K562 (cell line): ENCODE data around the gene FXN. TPM values are rescaled to one million over a fixed set of nuclear protein-coding genes. Genes with fewer than 3 reads are reported as not detected.

ENCODE experiments used
- ATAC-seq: fragments of 200-7000 bp; cut with Tn5 transposase; 3 replicates; pipeline ENCODE4 v1.9.1; 2020; ENCODE audit warnings: moderate library complexity
- BruUV-seq: library from RNA; stranded (reverse); fragments of 400-500 nt; replicated peaks from 2 replicates; lab custom pipeline; 2021; lab: Mats Ljungman, UMichigan
- CTCF ChIA-PET: fragments of 300-600 bp; formaldehyde crosslinking; extraction: SDS; loops from one replicate; lab custom pipeline; 2021; ENCODE audit warnings: low intra/inter-chr PET ratio; lab: Yijun Ruan, JAX
- POLR2A ChIA-PET: fragments of 300-600, 350-650 bp; sonication (Branson Sonifier 250); formaldehyde crosslinking; extraction: SDS; loops from one replicate; lab custom pipeline; 2021; ENCODE audit warnings: antibody characterized with exemption, inconsistent platforms; lab: Yijun Ruan, JAX
- DNase-seq, 4 experiments: peaks; one replicate each; pipeline versions ENCODE4 v3.0.0 to v3.0.0-alpha.2; 2011 to 2018; ENCODE audit warnings: low spot score in 3 of 4, mixed read lengths in 3 of 4; ENCODE audit errors: extremely low read depth in 1 of 4
- FAIRE-seq: peaks from 2 replicates; lab custom pipeline; 2011; peaks lifted over from hg19 to GRCh38; lab: Jason Lieb, UNC
- H2AFZ ChIP-seq: 2 replicates; pipeline ENCODE4 v1.6.0; 2011; ENCODE audit warnings: low read depth, low read length, control low read depth, inconsistent platforms
- H3K27ac ChIP-seq: fragments of 200-600 bp; 3 replicates; pipeline ENCODE4 v1.8.0; 2011; ENCODE audit warnings: low read depth, mild to moderate bottlenecking, control low read depth, inconsistent platforms, low read length, moderate library complexity, mixed read lengths; ENCODE audit errors: extremely low read depth
- H3K27me3 ChIP-seq, 2 experiments: fragments of 300-600 bp in 1 of 2; 2 replicates in 1 of 2; 3 replicates in 1 of 2; pipeline versions ENCODE4 v1.6.0 to v1.8.0; 2011; ENCODE audit warnings: inconsistent platforms in 2 of 2, low read length in 2 of 2, mild to moderate bottlenecking in 1 of 2, mixed read lengths in 1 of 2, moderate library complexity in 1 of 2; ENCODE audit not compliant: control insufficient read depth in 2 of 2, insufficient read depth in 2 of 2
- H3K36me3 ChIP-seq: fragments of 300-600 bp; 3 replicates; pipeline ENCODE4 v1.8.0; 2011; ENCODE audit warnings: mild to moderate bottlenecking, low read length, inconsistent platforms; ENCODE audit not compliant: control insufficient read depth, insufficient read depth
- H3K4me1 ChIP-seq, 2 experiments: fragments of 200-600 bp in 1 of 2; replicated peaks in 1 of 2; 2 replicates in 1 of 2; 3 replicates in 1 of 2; pipeline versions ENCODE4 v1.5.1 to v1.8.0; 2011; ENCODE audit warnings: inconsistent platforms in 2 of 2, low read length in 2 of 2, mild to moderate bottlenecking in 1 of 2, mixed read lengths in 1 of 2, moderate library complexity in 1 of 2; ENCODE audit not compliant: control insufficient read depth in 2 of 2, insufficient read depth in 2 of 2
- H3K4me2 ChIP-seq: 2 replicates; pipeline ENCODE4 v1.6.1; 2011; ENCODE audit warnings: low read length, control low read depth, inconsistent platforms, mixed read lengths; ENCODE audit not compliant: insufficient read depth
- H3K4me3 ChIP-seq: fragments of 200-600 bp; sonication (generic), shearing (Covaris generic); 2 replicates; pipeline ENCODE4 v1.5.1; 2016; ENCODE audit warnings: control low read depth, inconsistent platforms
- H3K79me2 ChIP-seq: fragments of 200-600 bp; 3 replicates; pipeline ENCODE4 v1.8.0; 2011; ENCODE audit warnings: low read length, inconsistent platforms; ENCODE audit not compliant: control insufficient read depth, insufficient read depth
- H3K9ac ChIP-seq, 2 experiments: 2 replicates each; pipeline versions ENCODE4 v1.6.0 to v1.6.1; 2011; ENCODE audit warnings: low read depth in 2 of 2, low read length in 2 of 2, control low read depth in 1 of 2, inconsistent platforms in 1 of 2, mild to moderate bottlenecking in 1 of 2, mixed read lengths in 1 of 2; ENCODE audit not compliant: insufficient read depth in 1 of 2
- H3K9me1 ChIP-seq: one replicate; pipeline ENCODE4 v1.6.0; 2011; ENCODE audit warnings: inconsistent platforms, mild to moderate bottlenecking, low read length, moderate library complexity; ENCODE audit not compliant: control insufficient read depth, insufficient read depth
- H3K9me3 ChIP-seq: replicated peaks from 2 replicates; pipeline ENCODE4 v1.5.1; 2011; ENCODE audit warnings: low read depth, low read length, inconsistent platforms; ENCODE audit not compliant: control insufficient read depth, insufficient read depth
- H4K20me1 ChIP-seq: replicated peaks from 2 replicates; pipeline ENCODE4 v1.6.1; 2011; ENCODE audit warnings: low read length, inconsistent platforms, mixed read lengths; ENCODE audit not compliant: control insufficient read depth, insufficient read depth
- PML ChIP-seq: IDR thresholded peaks from 2 replicates; pipeline ENCODE4 v1.6.1; 2012; ENCODE audit warnings: low read length, inconsistent platforms
- RBM22 ChIP-seq: fragments of 200-400 bp; formaldehyde crosslinking; IDR thresholded peaks from 2 replicates; pipeline ENCODE4 v1.6.1; 2018; ENCODE audit warnings: low read length, low read depth; ENCODE audit not compliant: poor library complexity, severe bottlenecking
- ZNF263 ChIP-seq: sonication (generic); formaldehyde crosslinking; IDR thresholded peaks from 2 replicates; pipeline ENCODE4 v1.8.0; 2022; ENCODE audit warnings: mild to moderate bottlenecking, missing genetic modification reagents, borderline replicate concordance
- ZNF512 ChIP-seq: IDR thresholded peaks from 2 replicates; pipeline ENCODE4 v1.6.1; 2016; ENCODE audit warnings: missing genetic modification characterization, missing compliant biosample characterization
- ZNF76 ChIP-seq: fragments of 250-450 bp; sonication (Bioruptor Pico); IDR thresholded peaks from 2 replicates; pipeline ENCODE4 v1.4.0; 2020; ENCODE audit warnings: mild to moderate bottlenecking, moderate library complexity, borderline replicate concordance
- WGBS: fragments of 100-300 bp; shearing (Covaris generic); methylation state at CpG from one replicate; pipeline ENCODE4 v1.1.6; 2016; ENCODE audit warnings: low coverage, mixed read lengths; ENCODE audit not compliant: insufficient coverage; ENCODE audit errors: missing lambda C conversion rate; 5-methylcytosine and 5-hydroxymethylcytosine counted together
- in situ Hi-C: fragments of 300-500 bp; cut with MboI; formaldehyde crosslinking; loops from 4 replicates; pipeline ENCODE4 v1.15.0; 2018; ENCODE audit warnings: inconsistent platforms, mixed read lengths
- intact Hi-C: fragments of 100-400 bp; cut with micrococcal nuclease; formaldehyde crosslinking; loops from 2 replicates; pipeline ENCODE4 v1.14.2; 2022
- polyA plus RNA-seq, 8 experiments: library from polyadenylated mRNA; depleted of rRNA in 4 of 8; stranded (reverse) in 5 of 8; unstranded in 3 of 8; fragments of >200 nt; fragmentation: Nextera tagmentation in 2 of 8; fragmentation: Illumina TruSeq in 1 of 8; extraction: Ambion mirVana in 2 of 8; extraction: Trizol in 1 of 8; gene quantifications; 2 replicates each; pipeline versions ENCODE4 v1.2.1 to v1.2.3, GENCODE V29; 2011 to 2014; ENCODE audit warnings: inconsistent platforms in 1 of 8, missing spikeins in 1 of 8
- total RNA-seq, 7 experiments: library from RNA; depleted of rRNA in 6 of 7; stranded (reverse); fragments of >200 nt in 6 of 7; fragmentation: Illumina TruSeq in 2 of 7; extraction: Trizol in 2 of 7; gene quantifications; 2 replicates each; pipeline versions ENCODE4 v1.2.1 to v1.2.3, GENCODE V29; 2011 to 2021; ENCODE audit warnings: low replicate concordance in 1 of 7

The FXN gene
- total and polyA plus RNA-seq, 9 of the 15 experiments (the other 6 are each of a cell fraction or from before 2014, with no cell fraction given): 7.6 to 51.5 (median 30.3) TPM

- TF ChIP-seq ZNF263 (CRISPR knock-in tag) (no peak), ZNF512 (tag) (no peak), PML (no peak)
- TF ChIP-seq, all 486 proteins: peak for 0
Measured at GRCh38 chr9:69014013-69014412, 21.5 kb upstream of the FXN start, which contains the start of gene PRKACG (continued).

GRCh38 chr9:69016191-69017096 lies 19.1 kb upstream of the FXN start:
- in situ Hi-C loops (no loop called here), intact Hi-C loops (no loop called here)
- H4K20me1 ChIP-seq: no peaks in the 10 kb centered on the region
- ChIA-PET POLR2A (no interaction called here), CTCF (no interaction called here)
- ATAC-seq: no peak
- no peak overlapping the region for H3K27ac ChIP-seq
- H2AFZ ChIP-seq: peak overlapping the region; percentile 34
- no peak overlapping the region for H3K4me3 ChIP-seq
- H3K9me1 ChIP-seq: no peaks in the 10 kb centered on the region
- no peaks in the 10 kb centered on the region for H3K27me3 ChIP-seq
- no peaks in the 10 kb centered on the region for H3K79me2 ChIP-seq
- no peak for FAIRE-seq
- no TSS peak for BruUV-seq
- no peak overlapping the region for H3K9ac ChIP-seq
- peaks cover 10% of the 10 kb centered on the region for H3K9me3 ChIP-seq
- H3K36me3 ChIP-seq: no peaks in the 10 kb centered on the region
- peaks cover 11 to 29% of the 10 kb centered on the region in 2 experiments for H3K4me1 ChIP-seq
- WGBS: 74% methylated on average over 5 of the region's 5 CpGs
- no peak for DNase-seq
- no peak overlapping the region for H3K4me2 ChIP-seq
- TF ChIP-seq RBM22 (no peak), ZNF76 (CRISPR knock-in tag) (no peak)
- TF ChIP-seq, all 486 proteins: peak for 0
